ENCODE results near the gene ZNF710.

ZNF710 gene

DNA sequence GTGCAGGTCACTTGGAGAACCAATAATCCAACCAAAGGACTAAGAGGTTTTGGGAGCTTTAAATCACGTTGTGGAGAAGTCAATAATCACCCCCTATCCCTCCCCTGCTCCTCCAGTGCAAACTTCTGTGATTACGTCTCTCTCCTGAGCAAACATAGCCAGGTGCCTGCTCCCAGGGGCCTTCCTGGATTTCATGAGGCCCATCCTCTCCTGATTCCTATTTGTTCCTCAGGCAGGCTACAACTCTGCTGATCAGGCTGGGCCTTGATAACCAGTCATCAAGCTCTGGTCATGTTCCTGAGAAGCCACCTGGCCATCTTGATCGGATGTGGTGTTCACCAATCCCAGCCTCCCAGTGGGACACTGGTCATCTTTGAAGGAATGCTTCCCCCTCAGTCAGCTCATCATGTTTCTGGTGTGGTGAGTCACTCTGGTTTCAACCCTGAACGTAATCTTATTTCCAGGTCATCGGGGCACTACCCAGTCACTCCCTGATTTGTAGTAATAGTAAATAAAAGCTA, 2.9 kb upstream of the ZNF710 start:
- peak; percentile 20 for DNase-seq

- no peak for DNase-seq
Observed at GRCh38 chr15:89998923-89999675, 2.0 kb upstream of the ZNF710 start.

GRCh38 chr15:89999676-90000185, 1.4 kb upstream of the ZNF710 start:
- DNase-seq = no peak

- no peak for DNase-seq
Observed at GRCh38 chr15:90000186-90001001, 730 bp upstream of the ZNF710 start.

- peak; percentile 30 for DNase-seq
Observed at GRCh38 chr15:90001683-90002427, 731 bp downstream of the ZNF710 start.

GRCh38 chr15:90002428-90002844, 1.3 kb downstream of the ZNF710 start:
- no peak for DNase-seq

GRCh38 chr15:90003736-90004135, 2.6 kb downstream of the ZNF710 start:
- no peak for DNase-seq

DNA sequence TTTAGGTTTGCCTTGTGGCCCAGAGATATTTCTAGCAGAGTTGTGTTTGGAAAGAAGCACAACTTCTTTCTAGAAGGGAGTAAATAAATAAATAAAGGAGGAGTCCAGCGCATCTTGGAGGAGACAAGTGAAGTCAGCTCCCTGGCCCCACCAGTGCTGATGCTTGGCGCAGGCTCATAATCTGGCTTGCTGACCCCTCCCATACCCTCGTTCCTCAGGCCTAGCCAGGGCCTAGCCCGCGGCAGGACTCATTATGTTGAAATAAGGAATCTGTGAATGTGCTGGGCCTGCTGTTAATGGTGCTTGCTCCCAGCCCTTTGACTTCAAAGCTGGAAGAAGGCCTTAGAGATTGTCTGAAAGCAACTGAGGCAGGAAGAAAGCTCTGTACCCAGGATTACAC, 3.1 kb downstream of the ZNF710 start:
- DNase-seq = no peak

GRCh38 chr15:90004671-90005070, 3.5 kb downstream of the ZNF710 start:
- DNase-seq = no peak

DNA sequence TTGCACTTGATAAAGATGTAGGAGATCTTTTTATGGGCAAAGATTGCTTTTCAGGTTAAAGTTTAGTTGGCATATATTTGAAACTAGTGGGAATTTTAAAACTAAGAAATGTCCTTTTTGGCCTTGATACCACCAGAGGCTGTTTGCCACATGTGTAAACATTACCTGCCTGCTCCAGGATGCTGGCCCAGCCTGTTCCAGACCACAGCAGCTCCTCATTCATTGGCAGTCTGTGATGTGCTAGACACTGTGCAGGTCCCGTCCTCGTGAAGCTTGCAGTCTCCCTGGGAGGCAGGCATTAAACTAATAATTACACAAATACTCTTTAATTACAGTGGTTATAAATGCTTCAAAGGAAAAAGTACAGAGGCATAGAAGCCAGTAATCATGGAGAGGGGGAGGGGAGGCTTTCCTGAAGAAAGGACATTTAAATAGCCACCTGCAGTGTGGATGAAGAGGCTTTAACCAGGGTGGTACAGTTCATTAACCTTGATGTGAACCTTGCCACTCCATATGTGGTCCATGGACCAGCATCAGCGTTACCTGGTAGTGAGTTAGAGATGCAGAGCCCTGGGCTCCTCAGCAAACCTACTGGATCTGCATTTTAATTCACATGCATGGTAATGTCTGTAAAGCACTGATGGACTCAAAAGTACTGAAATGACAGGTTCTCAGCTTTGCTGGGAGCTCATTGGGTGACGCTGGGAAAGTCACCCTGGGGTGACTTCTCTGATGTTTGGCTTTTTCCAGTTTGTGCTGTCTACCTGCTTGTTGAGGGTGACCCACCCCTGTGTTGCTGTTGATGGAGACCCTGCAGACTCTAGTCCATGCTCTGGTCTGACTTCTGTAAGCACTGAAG, 5.3 kb downstream of the ZNF710 start:
- no peak for DNase-seq

GRCh38 chr15:90007076-90007460, 5.9 kb downstream of the ZNF710 start:
- DNase-seq = no peak

- no peak for DNase-seq
Observed at GRCh38 chr15:90008607-90009006, 7.5 kb downstream of the ZNF710 start.

DNA sequence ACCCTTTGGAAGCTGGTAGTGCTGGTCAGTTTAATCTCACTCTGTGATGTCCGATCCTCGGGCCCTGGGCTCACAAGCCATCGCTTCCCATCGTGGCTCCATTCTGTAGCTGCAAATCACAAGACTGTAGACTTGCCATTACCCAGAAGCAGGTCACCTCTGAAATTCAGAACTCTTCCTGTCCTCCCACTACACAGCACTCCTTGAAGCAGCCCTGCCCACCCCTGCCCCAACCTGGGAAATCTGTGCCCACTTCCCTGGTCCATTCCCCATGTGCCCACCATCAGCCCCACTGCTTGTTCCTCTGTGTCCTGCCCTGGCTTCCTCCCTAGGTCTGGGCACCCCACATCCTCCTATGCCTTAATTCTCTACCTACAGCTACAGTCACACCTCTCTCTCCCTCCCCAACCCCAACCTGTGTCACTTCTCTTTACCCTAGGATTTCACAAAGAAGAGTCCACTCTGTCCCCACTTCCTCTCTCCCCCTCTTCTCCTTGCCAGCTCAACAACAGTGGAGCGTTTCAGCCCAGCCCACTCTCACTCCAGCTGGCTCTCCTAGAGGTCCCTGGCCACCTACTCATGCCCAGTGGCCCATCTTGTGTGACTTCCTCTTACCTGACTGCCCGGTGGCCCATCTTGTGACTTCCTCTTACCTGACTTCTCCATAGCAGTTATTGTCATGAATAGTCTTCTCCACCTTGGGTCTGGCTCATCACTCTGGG, 8.3 kb downstream of the ZNF710 start:
- DNase-seq = no peak

- no peak for DNase-seq
Observed at GRCh38 chr15:90011705-90012104, 10.6 kb downstream of the ZNF710 start.

- DNase-seq = no peak
Observed at GRCh38 chr15:90013503-90013937, 12.4 kb downstream of the ZNF710 start.

GRCh38 chr15:90015294-90015693, 14.2 kb downstream of the ZNF710 start:
- DNase-seq = no peak

DNA sequence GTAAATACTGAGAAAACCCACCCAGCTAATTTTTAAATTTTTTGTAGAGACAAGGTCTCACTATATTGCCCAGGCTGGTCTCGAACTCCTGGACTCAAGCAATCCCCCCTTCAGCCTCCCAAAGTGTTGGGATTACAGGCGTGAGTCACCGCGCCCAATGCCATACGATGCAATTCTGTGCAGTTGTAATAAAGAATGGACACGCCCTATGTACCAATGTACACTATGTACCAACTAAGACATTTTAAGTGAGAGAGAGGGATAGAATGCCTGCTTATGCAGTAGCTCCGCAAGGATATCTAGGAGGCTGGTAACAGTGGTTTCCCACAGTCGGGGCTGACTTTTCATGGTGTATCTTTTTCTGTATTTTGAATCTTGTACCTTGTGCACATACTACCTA, 14.6 kb downstream of the ZNF710 start:
- DNase-seq = no peak

GRCh38 chr15:90016721-90017120, 15.6 kb downstream of the ZNF710 start:
- DNase-seq = no peak

- DNase-seq = no peak
Observed at GRCh38 chr15:90018216-90018831, 17.2 kb downstream of the ZNF710 start.

DNA sequence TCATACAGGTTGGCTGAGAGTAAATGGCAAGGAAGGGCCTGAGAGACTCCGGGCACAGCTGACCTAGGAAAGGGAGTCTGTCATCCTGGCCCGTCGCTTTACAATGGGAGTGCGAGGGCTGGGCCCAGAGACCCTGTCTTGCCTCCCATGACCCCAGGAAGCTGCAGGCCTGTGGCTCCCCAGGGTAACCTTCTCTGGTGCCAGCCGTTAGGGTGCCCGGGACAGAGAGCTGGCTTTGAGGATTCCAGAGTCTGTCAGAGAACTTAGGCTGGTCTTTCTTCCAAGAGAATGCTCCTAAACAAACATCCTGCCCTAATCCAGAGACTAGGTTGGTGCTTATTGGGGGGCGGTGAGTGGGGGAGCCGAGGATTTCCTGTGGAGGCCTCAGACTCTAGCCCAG, 18.5 kb downstream of the ZNF710 start:
- DNase-seq = no peak
